HL-60 (cell line): ENCODE data around the gene RIPK4.

Experiments used
- POLR2AphosphoS5 ChIP-seq: IDR thresholded peaks from 2 replicates; pipeline ENCODE4 v1.6.1; 2012; ENCODE audit warnings: low read depth
- REST ChIP-seq: IDR thresholded peaks from 2 replicates; pipeline ENCODE4 v1.6.1; 2012; ENCODE audit warnings: low read depth; ENCODE audit not compliant: insufficient replicate concordance
- SPI1 ChIP-seq: IDR thresholded peaks from 2 replicates; pipeline ENCODE4 v1.6.1; 2012; ENCODE audit warnings: low read depth, mild to moderate bottlenecking, borderline replicate concordance
- TF ChIP-seq, protein P1 (sequence below): IDR thresholded peaks from one replicate; pipeline ENCODE4 v1.5.1; 2011; ENCODE audit warnings: low read length, control low read depth, inconsistent platforms; ENCODE audit not compliant: insufficient read depth

DNA sequence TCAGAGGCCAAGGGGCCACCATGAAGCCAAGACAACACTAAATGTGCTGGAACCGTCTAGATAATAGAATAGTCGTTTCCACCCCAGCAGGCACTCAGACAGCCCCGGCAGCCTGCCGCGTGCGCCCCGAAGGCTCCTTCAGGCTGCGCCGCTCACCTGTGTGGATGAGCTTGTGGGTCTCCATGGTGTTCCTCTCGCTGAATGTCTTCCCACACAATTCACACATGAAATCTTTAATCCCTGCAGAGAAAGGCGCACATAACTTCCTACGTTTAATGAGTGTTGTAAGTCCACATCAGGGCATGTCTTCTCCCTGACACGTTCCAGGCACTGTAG is 43.7 kb upstream of the RIPK4 start:
- TF ChIP-seq, protein P1, sequence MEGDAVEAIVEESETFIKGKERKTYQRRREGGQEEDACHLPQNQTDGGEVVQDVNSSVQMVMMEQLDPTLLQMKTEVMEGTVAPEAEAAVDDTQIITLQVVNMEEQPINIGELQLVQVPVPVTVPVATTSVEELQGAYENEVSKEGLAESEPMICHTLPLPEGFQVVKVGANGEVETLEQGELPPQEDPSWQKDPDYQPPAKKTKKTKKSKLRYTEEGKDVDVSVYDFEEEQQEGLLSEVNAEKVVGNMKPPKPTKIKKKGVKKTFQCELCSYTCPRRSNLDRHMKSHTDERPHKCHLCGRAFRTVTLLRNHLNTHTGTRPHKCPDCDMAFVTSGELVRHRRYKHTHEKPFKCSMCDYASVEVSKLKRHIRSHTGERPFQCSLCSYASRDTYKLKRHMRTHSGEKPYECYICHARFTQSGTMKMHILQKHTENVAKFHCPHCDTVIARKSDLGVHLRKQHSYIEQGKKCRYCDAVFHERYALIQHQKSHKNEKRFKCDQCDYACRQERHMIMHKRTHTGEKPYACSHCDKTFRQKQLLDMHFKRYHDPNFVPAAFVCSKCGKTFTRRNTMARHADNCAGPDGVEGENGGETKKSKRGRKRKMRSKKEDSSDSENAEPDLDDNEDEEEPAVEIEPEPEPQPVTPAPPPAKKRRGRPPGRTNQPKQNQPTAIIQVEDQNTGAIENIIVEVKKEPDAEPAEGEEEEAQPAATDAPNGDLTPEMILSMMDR, result no peak
- TF ChIP-seq POLR2AphosphoS5, result no peak
- TF ChIP-seq REST, result no peak
- TF ChIP-seq SPI1, result no peak
